Neural crest cell (in vitro differentiated cells): ENCODE measurements around the gene CKMT1A. TPM values are rescaled to one million over a fixed set of nuclear protein-coding genes. Genes with fewer than 3 reads are reported as not detected.
"Not testable (repeated sequence)": the region's sequence is repeated elsewhere in the genome, so short reads cannot be mapped to it uniquely, and the experiment has no call there.

Source experiments
- DNase-seq: peaks from one replicate; pipeline ENCODE4 v3.0.0; 2021; ENCODE audit warnings: low read depth, mixed read lengths, low spot score
- H3K27ac Mint-ChIP-seq: one replicate; pipeline ENCODE4 v1.8.0; 2021; ENCODE audit warnings: mild to moderate bottlenecking, mixed read lengths; ENCODE audit not compliant: unreplicated experiment
- H3K27me3 Mint-ChIP-seq: 2 replicates; pipeline ENCODE4 v1.8.0; 2021; ENCODE audit warnings: low read depth, mild to moderate bottlenecking, mixed read lengths
- H3K36me3 Mint-ChIP-seq: 2 replicates; pipeline ENCODE4 v1.8.0; 2021; ENCODE audit warnings: low read depth, mild to moderate bottlenecking, mixed read lengths
- H3K4me1 Mint-ChIP-seq: 2 replicates; pipeline ENCODE4 v1.8.0; 2021; ENCODE audit warnings: mixed read lengths
- H3K4me3 Mint-ChIP-seq: one replicate; pipeline ENCODE4 v1.8.0; 2021; ENCODE audit warnings: mild to moderate bottlenecking, mixed read lengths
- H3K9me3 Mint-ChIP-seq: 2 replicates; pipeline ENCODE4 v1.8.0; 2021; ENCODE audit warnings: mixed read lengths
- long read RNA-seq: library from polyadenylated mRNA; unstranded; transcript quantifications from one replicate; pipeline ENCODE4 v2.0.0, GENCODE V29; 2020
- total RNA-seq: library from RNA; stranded (reverse); gene quantifications from 2 replicates; pipeline ENCODE4 v1.2.1, GENCODE V29; 2021
- TF ChIP-seq, protein P1 (sequence below): fragments of 200-600 bp; sonication (generic); conservative IDR thresholded peaks from 2 replicates; pipeline ENCODE4 v1.5.0; 2021; ENCODE audit warnings: antibody characterized with exemption, mild to moderate bottlenecking

The CKMT1A gene
- total RNA-seq, result 4.9 and 5.3 TPM in 2 replicates
- long read RNA-seq, transcript CKMT1A-202 (9 exons, 1,911 nt), result major isoform, 7 of 9 reads
- long read RNA-seq, partial matches to known transcripts, result 2 of 9 reads
- long read RNA-seq, other reads (novel, unspliced or antisense), result 0 of 9 reads

DNA sequence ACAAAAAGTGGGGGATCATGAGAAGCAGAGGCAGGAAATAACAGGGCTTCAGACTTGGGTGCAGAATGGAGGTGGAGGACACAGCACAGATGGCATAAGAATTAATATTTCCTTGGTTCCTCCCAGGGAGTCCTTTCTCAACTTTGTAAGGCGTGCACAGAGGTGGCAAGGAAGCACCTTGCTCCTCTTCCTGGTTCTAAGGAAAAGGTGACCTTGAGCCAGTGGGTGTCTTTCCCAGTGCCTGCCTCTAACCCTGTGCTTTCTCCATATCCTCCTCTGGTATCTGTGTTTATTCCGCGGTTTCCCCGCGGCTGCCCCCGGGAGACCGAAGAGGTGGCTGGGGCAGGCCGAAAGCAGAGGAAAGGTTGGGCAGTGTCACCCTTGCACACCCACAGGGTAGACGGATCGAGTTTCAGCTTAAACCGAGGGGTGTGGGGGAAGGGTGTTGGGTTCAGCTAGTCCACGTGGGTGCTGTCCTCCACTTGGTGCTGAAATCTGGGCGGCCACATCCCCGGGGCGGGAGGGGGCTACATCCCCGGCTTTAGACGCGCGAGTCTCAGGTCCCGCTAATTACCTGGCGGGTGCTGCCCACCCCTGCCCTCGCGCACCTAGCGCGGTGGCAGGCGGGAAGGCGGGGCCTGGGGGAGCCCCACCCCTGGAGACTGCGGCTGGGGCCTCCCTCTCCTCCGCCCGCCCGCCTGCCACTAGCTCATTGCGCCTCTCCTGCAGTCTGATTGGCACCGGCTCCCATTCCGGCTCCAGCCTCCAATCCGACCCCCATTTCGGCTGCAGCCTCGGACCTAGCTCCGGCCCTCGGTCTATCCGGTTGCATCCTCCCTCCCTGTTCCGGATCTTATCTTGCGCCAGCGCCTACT is at the start of gene CKMT1A:
TSS of gene CKMT1A (plus strand) at position 712 of the 875 bp plus-strand sequence. CDS start 192 bp downstream, outside the sequence.
- H3K9me3 Mint-ChIP-seq, H3K36me3 Mint-ChIP-seq, DNase-seq, H3K27ac Mint-ChIP-seq, H3K4me3 Mint-ChIP-seq, H3K4me1 Mint-ChIP-seq: not testable (repeated sequence)
- H3K27me3 Mint-ChIP-seq, result peaks cover 12% of the 10 kb centered on the region

DNA sequence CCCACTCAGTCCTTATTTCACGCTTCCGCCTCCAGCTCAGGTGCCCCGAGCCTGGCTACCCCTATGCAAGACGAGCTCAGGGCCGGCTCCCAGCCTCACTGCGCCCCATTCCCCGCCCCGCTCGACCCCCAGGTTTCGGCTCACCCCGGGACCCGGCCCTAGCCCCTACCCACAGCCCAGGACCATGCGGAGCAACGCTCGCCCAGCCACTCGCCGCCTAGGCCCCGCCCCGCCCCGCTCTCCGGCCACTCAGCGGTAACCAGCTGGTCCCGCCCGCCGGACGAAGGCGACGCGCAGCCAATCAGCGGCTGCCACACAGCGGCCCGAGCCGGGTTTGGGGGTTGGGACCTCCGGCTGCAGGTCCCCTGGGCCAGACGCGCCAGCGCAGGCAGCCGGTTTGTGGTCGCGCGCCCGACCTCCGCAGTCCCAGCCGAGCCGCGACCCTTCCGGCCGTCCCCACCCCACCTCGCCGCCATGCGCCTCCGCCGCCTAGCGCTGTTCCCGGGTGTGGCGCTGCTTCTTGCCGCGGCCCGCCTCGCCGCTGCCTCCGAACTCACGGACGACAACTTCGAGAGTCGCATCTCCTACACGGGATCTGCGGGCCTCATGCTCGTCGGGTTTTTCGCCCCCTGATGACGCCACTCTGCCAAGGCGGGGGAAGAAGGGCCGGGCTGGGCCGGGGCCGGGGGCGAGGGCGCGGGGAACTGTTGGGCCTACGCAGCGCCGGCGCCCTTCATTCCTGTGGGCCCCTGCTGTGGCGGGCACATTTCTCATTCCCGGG is 44.8 kb upstream of the CKMT1A start, which contains the start of gene CATSPER2:
TSS of gene CATSPER2 (minus strand) at position 196 of the 781 bp plus-strand sequence. CDS start 783 bp downstream, outside the sequence.
- H3K27ac Mint-ChIP-seq, result no peak within 1 kb of the TSS
- no peak within 1 kb of the TSS for H3K4me3 Mint-ChIP-seq
- H3K36me3 Mint-ChIP-seq, result peaks cover 19% of the 10 kb centered on the region
- DNase-seq, result no peak
- no peaks in the 10 kb centered on the region for H3K27me3 Mint-ChIP-seq
- peaks cover 5% of the 10 kb centered on the region for H3K9me3 Mint-ChIP-seq
- TF ChIP-seq, protein P1, sequence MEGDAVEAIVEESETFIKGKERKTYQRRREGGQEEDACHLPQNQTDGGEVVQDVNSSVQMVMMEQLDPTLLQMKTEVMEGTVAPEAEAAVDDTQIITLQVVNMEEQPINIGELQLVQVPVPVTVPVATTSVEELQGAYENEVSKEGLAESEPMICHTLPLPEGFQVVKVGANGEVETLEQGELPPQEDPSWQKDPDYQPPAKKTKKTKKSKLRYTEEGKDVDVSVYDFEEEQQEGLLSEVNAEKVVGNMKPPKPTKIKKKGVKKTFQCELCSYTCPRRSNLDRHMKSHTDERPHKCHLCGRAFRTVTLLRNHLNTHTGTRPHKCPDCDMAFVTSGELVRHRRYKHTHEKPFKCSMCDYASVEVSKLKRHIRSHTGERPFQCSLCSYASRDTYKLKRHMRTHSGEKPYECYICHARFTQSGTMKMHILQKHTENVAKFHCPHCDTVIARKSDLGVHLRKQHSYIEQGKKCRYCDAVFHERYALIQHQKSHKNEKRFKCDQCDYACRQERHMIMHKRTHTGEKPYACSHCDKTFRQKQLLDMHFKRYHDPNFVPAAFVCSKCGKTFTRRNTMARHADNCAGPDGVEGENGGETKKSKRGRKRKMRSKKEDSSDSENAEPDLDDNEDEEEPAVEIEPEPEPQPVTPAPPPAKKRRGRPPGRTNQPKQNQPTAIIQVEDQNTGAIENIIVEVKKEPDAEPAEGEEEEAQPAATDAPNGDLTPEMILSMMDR, result no peak
- H3K4me1 Mint-ChIP-seq, result no peaks in the 10 kb centered on the region

DNA sequence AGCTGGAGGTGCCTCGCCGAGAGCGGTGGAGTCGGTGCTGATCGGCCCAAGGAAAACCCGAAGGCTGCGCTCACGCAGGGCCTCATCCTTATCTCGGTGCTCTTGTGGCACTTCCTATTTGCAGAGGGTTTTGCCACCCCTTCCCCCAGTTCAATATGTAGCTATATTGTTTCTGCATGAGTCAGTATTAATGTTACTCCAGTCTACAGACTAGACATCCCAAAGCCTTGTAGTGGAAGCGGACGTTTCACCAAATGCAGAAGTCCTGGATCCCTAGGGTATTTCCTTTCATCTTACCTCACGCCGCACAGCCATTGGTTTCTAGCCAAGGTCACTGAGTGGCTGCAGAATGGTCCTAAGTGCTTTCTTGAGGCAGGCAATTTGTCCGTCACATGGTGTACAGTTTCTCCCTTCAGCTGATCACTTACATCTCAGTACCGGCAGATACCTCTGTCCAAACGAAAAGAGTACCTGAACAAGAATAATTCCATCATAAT is 44.2 kb upstream of the CKMT1A start:
- H3K4me3 Mint-ChIP-seq, H3K27me3 Mint-ChIP-seq, H3K4me1 Mint-ChIP-seq, H3K9me3 Mint-ChIP-seq, H3K27ac Mint-ChIP-seq, DNase-seq: not testable (repeated sequence)
- peaks cover 19% of the 10 kb centered on the region for H3K36me3 Mint-ChIP-seq

DNA sequence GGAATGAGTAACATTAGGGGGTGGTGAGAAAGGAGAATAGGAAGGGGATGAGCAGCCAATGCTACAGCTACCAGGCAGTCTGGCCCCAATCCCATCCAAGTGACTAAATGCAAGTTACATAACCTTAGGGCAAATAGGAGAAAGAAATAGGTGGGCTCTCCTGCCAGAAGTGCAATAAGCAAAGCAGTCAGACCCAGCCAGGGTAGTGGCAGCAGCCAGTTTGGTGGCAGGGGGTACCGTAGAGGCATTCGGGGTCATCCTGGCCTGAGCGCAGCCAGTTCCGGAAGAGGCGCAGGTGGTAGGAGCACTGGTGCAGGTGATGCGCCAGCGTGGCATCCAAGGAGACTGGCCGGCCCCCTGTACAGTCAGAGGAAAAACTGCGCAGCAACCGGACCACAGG is 33.9 kb upstream of the CKMT1A start:
- H3K27ac Mint-ChIP-seq, H3K27me3 Mint-ChIP-seq, DNase-seq, H3K36me3 Mint-ChIP-seq, H3K9me3 Mint-ChIP-seq, H3K4me3 Mint-ChIP-seq, H3K4me1 Mint-ChIP-seq: not testable (repeated sequence)

DNA sequence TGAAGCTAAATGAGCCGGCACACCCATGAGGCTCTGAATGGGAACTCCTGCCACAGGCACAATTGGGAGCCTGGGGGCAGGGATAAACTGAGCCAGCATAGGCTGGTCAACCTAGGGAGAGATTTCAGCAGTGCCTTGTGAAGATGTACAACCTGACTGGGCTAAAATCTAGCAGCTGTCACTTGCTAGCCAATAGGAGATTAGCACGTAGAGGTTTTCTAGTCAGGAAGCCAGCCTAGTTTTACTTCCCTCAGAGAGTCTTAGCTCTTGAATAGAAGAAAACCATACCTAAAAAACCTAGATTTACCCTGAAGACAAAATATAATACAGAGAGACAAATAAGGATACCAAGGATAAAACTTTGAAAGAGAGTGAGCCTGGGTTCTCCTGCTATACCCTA is 31.4 kb upstream of the CKMT1A start:
- not testable (repeated sequence) for H3K9me3 Mint-ChIP-seq, H3K27ac Mint-ChIP-seq, H3K4me3 Mint-ChIP-seq, H3K36me3 Mint-ChIP-seq, H3K27me3 Mint-ChIP-seq, DNase-seq, H3K4me1 Mint-ChIP-seq

DNA sequence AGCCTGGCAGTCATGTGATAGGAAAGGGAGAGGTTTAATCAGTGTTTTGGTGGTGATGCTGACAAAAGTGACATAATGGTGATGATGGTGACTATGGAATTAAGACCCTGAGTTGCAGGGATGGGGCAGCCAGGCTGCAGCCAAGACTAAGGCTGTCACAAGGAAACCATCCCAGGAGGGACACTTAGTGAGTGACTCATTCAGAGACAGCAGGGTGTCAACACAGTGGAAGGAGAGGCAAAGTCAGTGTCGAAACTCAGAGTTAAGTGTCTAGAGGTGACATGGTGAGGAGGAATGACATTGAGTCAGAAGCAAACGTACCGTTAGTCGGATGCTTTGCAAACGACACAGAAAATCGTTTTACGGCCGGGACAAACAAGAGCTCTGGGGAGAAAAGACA is 30.3 kb upstream of the CKMT1A start:
- not testable (repeated sequence) for DNase-seq, H3K36me3 Mint-ChIP-seq, H3K9me3 Mint-ChIP-seq, H3K27ac Mint-ChIP-seq, H3K4me1 Mint-ChIP-seq, H3K4me3 Mint-ChIP-seq, H3K27me3 Mint-ChIP-seq

DNA sequence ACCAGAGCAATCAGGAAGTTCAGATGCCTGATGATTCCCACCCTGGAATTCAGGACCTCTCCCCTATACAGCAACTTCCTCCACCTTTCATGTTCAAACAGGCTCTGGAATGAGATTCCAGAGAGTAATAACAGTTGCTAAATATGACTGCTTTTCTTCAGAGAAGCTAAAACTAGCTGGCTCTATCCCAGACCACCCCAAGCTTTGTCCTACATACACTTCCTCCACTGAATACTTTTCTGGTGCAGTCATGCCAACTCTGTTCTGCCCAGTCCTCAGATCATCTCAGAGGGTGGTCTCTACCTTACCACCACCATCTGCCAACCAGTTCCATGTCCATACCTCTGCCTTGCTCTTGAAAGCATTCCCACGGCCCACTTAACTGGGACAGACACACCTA is 27.5 kb upstream of the CKMT1A start:
- H3K4me3 Mint-ChIP-seq, H3K27ac Mint-ChIP-seq, H3K36me3 Mint-ChIP-seq, H3K9me3 Mint-ChIP-seq, DNase-seq, H3K27me3 Mint-ChIP-seq, H3K4me1 Mint-ChIP-seq: not testable (repeated sequence)

DNA sequence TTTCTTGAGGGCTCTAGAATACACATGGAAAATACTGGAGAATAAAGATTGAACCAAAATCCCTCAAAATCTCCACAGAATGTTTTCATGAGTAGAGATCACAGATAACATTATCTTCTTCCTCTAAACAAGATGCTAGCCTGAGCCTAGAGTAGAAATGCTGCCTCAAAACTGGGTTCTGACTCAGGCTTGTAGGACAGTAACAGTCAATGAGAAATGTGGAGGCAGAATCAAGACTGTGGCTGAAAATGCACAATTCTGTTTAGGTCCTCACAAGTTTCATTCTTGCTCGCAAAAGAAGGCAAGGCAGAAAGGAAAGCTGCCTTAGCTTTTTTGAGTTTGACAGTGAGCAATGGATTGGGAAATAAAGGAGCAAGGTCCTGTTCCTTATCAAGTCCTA is 19.5 kb upstream of the CKMT1A start:
- DNase-seq, H3K9me3 Mint-ChIP-seq, H3K27me3 Mint-ChIP-seq, H3K27ac Mint-ChIP-seq, H3K36me3 Mint-ChIP-seq, H3K4me3 Mint-ChIP-seq, H3K4me1 Mint-ChIP-seq: not testable (repeated sequence)

DNA sequence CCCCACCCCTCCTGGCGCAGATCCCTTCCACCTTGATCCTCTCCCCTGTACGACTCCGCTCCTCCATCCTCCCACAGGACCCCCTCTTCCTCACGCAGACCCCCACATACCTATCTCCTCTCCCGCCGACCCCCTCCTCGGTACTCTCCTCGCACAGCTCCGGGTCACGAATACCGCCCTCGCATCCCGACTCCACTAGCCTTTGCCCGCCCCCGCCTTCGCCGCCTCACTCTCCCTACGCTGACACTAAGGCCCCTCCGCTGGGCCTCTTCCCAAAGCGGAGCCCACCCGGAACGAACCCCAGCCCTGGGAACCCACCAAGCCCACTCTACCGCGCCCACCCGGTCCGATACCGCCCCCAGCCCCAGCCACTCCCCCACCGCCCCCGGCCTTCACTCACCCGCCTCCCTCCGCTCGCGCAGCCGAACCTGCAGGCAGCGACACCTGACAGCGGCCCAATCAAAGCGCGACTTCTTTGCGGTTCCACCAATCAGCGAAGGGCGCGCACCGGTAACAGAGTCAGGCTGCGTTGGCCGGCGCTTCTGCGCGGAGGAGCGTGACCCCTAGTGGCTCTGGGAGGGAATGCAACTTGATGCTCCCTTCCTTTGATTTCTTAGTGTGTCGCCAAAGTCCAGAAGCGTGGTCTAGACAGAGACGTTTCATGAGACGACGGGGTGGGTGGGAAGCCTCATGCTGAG is 3.9 kb upstream of the CKMT1A start:
- not testable (repeated sequence) for H3K9me3 Mint-ChIP-seq, H3K27me3 Mint-ChIP-seq, H3K4me1 Mint-ChIP-seq, H3K36me3 Mint-ChIP-seq, DNase-seq, H3K4me3 Mint-ChIP-seq, H3K27ac Mint-ChIP-seq

DNA sequence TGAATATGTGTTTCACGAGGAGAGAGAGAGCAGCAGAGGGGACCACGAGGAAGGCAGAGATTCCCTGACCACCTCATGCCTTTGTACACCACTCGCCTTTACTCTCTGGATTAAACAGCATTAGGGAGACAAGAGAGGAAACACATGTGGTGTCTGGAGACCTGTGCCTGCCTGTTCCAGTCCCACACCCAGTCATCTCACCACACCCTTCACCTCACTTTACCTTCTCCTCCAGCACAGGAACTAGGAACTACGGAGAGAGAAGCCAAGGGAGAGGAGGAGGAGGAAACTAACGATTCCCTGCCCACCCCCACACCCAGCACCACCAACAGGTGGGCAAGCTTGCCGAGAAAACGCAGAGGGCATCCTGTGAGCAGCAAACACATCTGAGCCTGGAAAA is 980 bp upstream of the CKMT1A start:
- peaks cover 12% of the 10 kb centered on the region for H3K27me3 Mint-ChIP-seq
- H3K27ac Mint-ChIP-seq, H3K4me3 Mint-ChIP-seq, H3K36me3 Mint-ChIP-seq, H3K9me3 Mint-ChIP-seq, DNase-seq, H3K4me1 Mint-ChIP-seq: not testable (repeated sequence)
